ENCODE results near the gene ADAM30.

DNA sequence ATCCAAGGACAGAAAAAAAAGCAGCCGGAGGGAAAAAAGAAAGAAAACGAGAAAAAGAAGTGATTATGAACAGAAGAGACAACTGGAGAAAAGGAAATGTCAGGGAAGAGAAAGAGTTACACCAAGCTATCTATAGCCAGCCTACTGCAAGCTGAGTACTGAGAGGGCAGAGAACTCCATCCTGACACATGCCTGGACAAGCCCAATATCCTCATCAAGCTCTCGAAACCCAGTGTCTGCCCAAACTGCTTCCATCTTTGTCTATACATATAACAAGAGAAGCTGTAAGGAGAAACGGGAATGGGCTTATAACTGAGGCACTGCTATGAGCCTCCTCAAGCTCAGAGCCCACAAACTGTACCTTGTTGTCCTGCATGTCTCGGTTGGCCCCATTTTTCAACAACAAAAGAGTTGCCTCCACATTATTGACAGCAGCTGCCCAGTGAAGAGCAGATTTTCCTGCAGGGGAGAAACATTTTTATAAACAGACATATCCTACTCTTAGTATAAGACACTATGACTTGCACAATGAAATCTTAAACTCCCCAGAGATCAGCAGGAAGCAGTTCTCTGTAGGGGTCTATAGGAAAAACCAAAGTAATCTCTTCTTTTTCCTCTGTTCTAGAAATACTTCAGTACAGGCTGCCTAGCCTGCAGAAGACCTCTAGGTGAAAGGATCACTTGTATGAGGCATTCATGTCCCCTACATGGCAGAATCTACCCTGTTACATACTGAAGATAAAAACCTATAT, 21.2 kb upstream of the ADAM30 start:
- TF ChIP-seq, protein P1, sequence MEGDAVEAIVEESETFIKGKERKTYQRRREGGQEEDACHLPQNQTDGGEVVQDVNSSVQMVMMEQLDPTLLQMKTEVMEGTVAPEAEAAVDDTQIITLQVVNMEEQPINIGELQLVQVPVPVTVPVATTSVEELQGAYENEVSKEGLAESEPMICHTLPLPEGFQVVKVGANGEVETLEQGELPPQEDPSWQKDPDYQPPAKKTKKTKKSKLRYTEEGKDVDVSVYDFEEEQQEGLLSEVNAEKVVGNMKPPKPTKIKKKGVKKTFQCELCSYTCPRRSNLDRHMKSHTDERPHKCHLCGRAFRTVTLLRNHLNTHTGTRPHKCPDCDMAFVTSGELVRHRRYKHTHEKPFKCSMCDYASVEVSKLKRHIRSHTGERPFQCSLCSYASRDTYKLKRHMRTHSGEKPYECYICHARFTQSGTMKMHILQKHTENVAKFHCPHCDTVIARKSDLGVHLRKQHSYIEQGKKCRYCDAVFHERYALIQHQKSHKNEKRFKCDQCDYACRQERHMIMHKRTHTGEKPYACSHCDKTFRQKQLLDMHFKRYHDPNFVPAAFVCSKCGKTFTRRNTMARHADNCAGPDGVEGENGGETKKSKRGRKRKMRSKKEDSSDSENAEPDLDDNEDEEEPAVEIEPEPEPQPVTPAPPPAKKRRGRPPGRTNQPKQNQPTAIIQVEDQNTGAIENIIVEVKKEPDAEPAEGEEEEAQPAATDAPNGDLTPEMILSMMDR (IDR thresholded peaks at IDR 0.05; ENCODE audit: insufficient read depth, low read length, poor library complexity, severe bottlenecking) = no peak
- TF ChIP-seq EZH2phosphoT487 (conservative IDR thresholded peaks at IDR 0.05; ENCODE audit: low read length) = no peak

Measured in SU-DHL-6 (cell line).